ENCODE measurements around the gene TRIB2.

DNA sequence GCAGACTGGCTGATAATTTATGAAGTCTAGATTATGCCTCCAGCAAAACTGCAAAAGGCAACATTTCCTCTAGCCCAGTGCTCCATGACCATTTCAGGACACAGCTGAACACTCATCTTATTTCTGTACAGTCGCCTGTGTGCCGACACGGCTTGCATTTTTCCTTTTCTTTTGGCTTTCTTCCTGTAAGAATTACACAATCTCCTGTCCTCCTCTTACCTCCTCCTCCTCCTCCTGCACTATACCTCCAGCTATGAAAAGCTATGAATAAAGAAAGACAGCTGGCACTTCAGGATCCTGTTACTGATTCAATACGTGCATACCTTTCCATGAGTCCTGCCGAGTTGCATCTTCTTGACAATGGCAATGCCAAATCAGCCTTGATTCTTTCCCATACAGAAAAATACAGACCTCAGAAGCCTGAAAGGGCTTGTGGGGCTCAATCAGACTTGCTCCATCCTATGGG is 32.2 kb upstream of the TRIB2 start:
- TF ChIP-seq, protein P1, sequence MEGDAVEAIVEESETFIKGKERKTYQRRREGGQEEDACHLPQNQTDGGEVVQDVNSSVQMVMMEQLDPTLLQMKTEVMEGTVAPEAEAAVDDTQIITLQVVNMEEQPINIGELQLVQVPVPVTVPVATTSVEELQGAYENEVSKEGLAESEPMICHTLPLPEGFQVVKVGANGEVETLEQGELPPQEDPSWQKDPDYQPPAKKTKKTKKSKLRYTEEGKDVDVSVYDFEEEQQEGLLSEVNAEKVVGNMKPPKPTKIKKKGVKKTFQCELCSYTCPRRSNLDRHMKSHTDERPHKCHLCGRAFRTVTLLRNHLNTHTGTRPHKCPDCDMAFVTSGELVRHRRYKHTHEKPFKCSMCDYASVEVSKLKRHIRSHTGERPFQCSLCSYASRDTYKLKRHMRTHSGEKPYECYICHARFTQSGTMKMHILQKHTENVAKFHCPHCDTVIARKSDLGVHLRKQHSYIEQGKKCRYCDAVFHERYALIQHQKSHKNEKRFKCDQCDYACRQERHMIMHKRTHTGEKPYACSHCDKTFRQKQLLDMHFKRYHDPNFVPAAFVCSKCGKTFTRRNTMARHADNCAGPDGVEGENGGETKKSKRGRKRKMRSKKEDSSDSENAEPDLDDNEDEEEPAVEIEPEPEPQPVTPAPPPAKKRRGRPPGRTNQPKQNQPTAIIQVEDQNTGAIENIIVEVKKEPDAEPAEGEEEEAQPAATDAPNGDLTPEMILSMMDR (IDR thresholded peaks at IDR 0.05; ENCODE audit: low read depth, low read length): no peak
- no peak for TF ChIP-seq POLR2A (IDR thresholded peaks at IDR 0.05; ENCODE audit: extremely low read depth, insufficient read length)
- TF ChIP-seq MAX (IDR thresholded peaks at IDR 0.05; ENCODE audit: low read depth, low read length): no peak
- no peak for TF ChIP-seq MYC (IDR thresholded peaks at IDR 0.05; ENCODE audit: low read depth, low read length)
